Activated naive CD4-positive, alpha-beta T cell treated with anti-CD3 and anti-CD28 coated beads, Interleukin-2, amount 50 U/mL, for 24 hours (primary cell): Measurements from ENCODE around the gene AMPD3.
"Not testable (repeated sequence)": the region's sequence is repeated elsewhere in the genome, so short reads cannot be mapped to it uniquely, and the experiment has no call there.

Experiments
- H3K27ac Mint-ChIP-seq: one replicate; pipeline ENCODE4 v1.8.0; 2021; ENCODE audit warnings: mild to moderate bottlenecking, mixed read lengths
- H3K27me3 Mint-ChIP-seq: one replicate; pipeline ENCODE4 v1.8.0; 2021; ENCODE audit warnings: mixed read lengths
- H3K36me3 Mint-ChIP-seq: one replicate; pipeline ENCODE4 v1.8.0; 2021; ENCODE audit warnings: mixed read lengths
- H3K4me1 Mint-ChIP-seq: one replicate; pipeline ENCODE4 v1.8.0; 2021; ENCODE audit warnings: mixed read lengths
- H3K4me3 Mint-ChIP-seq: one replicate; pipeline ENCODE4 v1.8.0; 2021; ENCODE audit warnings: mild to moderate bottlenecking, mixed read lengths
- H3K9me3 Mint-ChIP-seq: one replicate; pipeline ENCODE4 v1.8.0; 2021; ENCODE audit warnings: mixed read lengths

Gene AMPD3

DNA sequence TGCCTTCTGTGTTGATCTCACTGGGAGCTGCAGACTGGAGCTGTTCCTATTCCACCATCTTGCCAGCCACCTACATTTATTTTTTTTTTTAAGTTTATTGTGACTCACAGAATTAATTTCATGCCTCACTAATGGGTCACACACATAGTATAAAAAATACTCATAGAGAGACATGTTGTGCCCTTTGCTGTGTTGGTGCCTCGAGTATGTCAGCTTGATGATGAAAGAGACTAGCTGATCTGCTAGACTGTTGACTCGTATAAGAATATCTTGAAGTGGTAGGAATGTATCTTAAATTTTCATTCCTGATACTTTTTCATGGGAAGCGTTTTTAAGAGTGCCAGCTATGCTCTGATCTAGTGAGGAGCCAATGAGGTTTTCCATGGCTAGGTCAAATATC lies 28.6 kb upstream of the AMPD3 start:
- Mint-ChIP-seq H3K36me3 (peaks cover 4% of the 10 kb centered on the region), H3K4me1 (no peaks in the 10 kb centered on the region), H3K27ac (no peak overlapping the region), H3K4me3 (no peak overlapping the region), H3K27me3 (no peaks in the 10 kb centered on the region), H3K9me3 (peaks cover 5% of the 10 kb centered on the region)

DNA sequence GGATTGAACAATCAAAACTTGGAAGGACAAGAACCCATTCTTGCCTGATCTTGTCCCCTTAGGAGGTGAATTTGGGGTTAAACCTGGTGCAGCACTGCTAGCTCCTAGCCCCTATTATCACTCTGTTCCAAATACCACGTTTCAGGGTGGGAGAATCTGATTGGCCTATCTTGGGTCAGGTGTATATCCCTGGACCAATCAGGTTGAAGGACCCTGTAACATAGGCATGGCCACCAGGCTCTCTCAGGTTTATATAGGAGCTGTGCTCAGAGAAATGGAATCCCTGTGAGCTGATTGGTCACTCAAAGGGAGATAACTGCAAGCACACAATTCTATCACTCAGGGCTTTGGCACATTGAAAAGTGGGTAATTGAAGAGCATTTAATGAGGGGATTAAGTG lies 26.6 kb upstream of the AMPD3 start:
- peaks cover 2% of the 10 kb centered on the region for H3K36me3 Mint-ChIP-seq

DNA sequence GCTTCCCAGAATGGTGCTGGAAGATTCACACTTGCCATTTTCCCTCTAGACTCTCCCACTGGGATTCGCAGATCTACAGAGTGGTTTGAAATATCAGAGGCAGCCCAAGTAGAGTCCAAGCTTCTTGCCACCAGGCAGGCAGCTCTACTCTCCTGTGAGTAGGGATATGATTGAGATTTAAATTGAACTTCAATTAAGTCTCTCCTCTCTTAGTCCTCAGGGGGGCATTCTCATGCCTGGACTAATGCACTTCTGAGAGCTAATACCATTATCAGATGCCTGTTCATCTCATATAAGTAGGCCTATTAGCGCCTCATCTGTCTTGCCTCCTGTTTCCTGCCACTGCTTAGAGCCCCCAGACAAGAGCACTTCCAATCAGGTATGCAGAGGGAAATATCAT lies 25.5 kb upstream of the AMPD3 start:
- H3K9me3 Mint-ChIP-seq, result peaks cover 11% of the 10 kb centered on the region
- H3K27me3 Mint-ChIP-seq, result no peaks in the 10 kb centered on the region
- H3K36me3 Mint-ChIP-seq, result peaks cover 2% of the 10 kb centered on the region
- no peak overlapping the region for H3K4me3 Mint-ChIP-seq
- no peaks in the 10 kb centered on the region for H3K4me1 Mint-ChIP-seq
- no peak overlapping the region for H3K27ac Mint-ChIP-seq

More for the DNA sequence above, 26.6 kb upstream of the AMPD3 start:
- Mint-ChIP-seq H3K27me3 (no peaks in the 10 kb centered on the region), H3K4me1 (no peaks in the 10 kb centered on the region), H3K27ac (no peak overlapping the region), H3K9me3 (peaks cover 11% of the 10 kb centered on the region), H3K4me3 (no peak overlapping the region)

DNA sequence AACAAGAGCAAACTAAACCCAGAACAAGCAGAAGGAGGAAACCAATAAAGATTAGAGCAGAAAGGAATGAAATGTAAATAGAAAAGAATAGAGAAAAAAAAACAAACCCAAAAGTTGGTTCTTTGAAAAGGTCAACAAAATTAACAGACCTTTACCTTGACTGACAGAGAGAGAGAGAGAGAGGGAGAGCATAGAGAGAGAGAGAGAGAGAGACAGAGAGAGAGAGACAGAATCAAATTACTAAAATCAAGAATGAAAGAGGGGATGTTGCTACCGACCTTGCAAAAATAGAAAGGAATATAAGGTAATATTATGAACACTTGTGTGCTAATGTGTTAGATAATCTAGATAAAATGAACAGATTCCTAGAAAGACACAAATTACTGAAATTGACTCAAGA lies 22.6 kb upstream of the AMPD3 start:
- Mint-ChIP-seq H3K36me3 (peaks cover 2% of the 10 kb centered on the region), H3K9me3 (peaks cover 11% of the 10 kb centered on the region), H3K4me3 (no peak overlapping the region), H3K27ac (no peak overlapping the region), H3K4me1 (peaks cover 4% of the 10 kb centered on the region), H3K27me3 (no peaks in the 10 kb centered on the region)

DNA sequence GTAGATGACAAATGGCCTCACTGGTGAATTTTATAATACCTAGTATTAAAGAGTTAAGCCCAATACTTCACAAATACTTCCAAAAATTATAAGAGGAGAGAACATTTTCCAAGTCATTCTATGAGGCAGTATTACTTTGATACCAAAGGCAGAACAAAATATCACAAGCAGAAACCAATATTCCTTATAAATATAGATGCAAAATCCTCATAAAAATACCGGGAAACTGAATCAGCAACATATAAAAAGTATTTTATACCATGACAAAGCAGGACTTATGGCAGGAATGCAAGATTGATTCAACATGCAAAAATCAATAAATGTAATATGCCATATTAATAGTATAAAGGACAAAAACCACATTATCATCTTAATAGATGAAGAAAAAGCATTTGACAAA lies 22.1 kb upstream of the AMPD3 start:
- Mint-ChIP-seq H3K27ac (no peak overlapping the region), H3K4me3 (no peak overlapping the region)

DNA sequence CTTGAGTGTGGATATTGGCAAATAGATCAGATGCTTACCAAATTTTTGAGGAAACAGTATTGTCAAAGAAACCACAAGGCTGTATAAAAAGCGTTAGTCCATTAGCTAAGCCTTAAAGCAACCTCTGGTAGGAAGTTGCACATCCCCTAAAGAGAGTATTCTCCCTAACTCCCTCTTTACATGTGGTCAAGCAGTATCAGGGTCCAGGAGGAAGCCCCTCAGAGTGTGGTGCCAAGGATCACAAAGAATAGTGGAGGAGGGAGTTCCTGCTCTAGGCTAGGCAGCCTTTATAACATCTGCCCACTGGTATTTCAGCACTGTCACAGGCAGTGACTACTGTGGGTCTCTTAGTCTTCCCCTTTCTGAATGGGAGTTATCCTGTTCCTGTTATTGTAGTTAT lies 18.8 kb upstream of the AMPD3 start:
- H3K27me3 Mint-ChIP-seq, result no peaks in the 10 kb centered on the region
- peaks cover 7% of the 10 kb centered on the region for H3K9me3 Mint-ChIP-seq
- H3K27ac Mint-ChIP-seq, result no peak overlapping the region
- H3K4me3 Mint-ChIP-seq, result no peak overlapping the region
- peaks cover 4% of the 10 kb centered on the region for H3K4me1 Mint-ChIP-seq
- no peaks in the 10 kb centered on the region for H3K36me3 Mint-ChIP-seq

More for the DNA sequence above, 22.1 kb upstream of the AMPD3 start:
- H3K36me3 Mint-ChIP-seq, result peaks cover 2% of the 10 kb centered on the region
- H3K27me3 Mint-ChIP-seq, result no peaks in the 10 kb centered on the region
- peaks cover 11% of the 10 kb centered on the region for H3K9me3 Mint-ChIP-seq
- H3K4me1 Mint-ChIP-seq, result peaks cover 4% of the 10 kb centered on the region

DNA sequence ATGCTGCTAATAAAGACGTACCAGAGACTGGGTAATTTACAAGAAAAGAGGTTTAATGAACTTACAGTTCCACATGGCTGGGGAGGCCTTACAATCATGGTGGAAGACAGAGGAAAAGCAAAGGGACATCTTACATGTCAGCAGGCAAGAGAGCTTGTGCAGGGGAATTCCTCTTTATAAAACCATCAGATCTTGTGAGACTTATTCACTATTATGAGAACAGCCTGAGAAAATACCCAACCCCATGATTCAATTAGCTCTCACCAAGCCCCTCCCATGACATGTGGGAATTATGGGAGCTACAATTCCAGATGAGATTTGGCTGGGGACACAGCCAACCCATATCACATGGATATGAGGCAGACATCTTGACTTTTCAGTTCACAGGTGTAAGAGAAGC lies 18.4 kb upstream of the AMPD3 start:
- H3K4me3 Mint-ChIP-seq, H3K27me3 Mint-ChIP-seq, H3K9me3 Mint-ChIP-seq, H3K36me3 Mint-ChIP-seq, H3K4me1 Mint-ChIP-seq, H3K27ac Mint-ChIP-seq: not testable (repeated sequence)

DNA sequence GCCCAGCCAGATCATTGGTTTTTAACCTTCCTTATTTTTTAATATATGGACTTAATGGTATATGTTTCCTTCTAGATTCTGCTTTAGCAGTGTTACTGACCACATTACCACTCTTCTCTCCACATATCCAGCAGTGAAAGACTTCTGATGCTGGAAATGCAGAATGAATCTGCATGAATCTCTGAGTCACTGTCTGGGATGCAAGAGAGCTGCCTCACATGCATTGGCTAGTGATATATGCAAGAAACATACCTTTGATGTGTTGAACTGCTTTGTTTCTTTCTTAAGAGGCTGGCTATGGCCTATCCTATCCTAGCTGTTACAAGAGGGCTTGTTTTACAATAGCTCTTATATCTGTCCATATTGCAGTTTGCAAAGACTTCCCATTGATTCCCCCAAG lies 16.6 kb upstream of the AMPD3 start:
- Mint-ChIP-seq H3K4me3 (no peak overlapping the region), H3K4me1 (peaks cover 21% of the 10 kb centered on the region), H3K9me3 (no peaks in the 10 kb centered on the region), H3K36me3 (no peaks in the 10 kb centered on the region), H3K27ac (no peak overlapping the region), H3K27me3 (no peaks in the 10 kb centered on the region)

DNA sequence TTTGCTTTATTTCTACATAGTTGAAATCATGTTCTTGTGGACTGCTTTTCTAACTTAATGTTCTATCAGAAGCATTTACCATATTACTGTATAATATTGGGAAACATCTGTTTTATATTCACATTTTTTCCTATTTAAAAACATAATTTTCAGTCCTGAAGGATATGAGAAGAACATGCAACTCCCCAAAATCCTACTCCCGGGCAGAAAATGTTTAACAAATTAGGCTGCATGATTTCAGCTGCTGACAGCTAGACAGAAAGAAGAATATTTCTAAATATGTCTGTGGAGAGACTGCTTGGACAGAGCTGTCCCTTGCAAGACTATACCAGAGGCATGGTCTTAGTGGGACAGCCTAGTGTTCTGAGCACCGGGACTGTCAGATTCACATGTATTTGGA lies 15.7 kb upstream of the AMPD3 start:
- peaks cover 25% of the 10 kb centered on the region for H3K4me1 Mint-ChIP-seq
- no peaks in the 10 kb centered on the region for H3K9me3 Mint-ChIP-seq
- no peaks in the 10 kb centered on the region for H3K36me3 Mint-ChIP-seq
- H3K27me3 Mint-ChIP-seq, result no peaks in the 10 kb centered on the region
- no peak overlapping the region for H3K27ac Mint-ChIP-seq
- H3K4me3 Mint-ChIP-seq, result no peak overlapping the region

DNA sequence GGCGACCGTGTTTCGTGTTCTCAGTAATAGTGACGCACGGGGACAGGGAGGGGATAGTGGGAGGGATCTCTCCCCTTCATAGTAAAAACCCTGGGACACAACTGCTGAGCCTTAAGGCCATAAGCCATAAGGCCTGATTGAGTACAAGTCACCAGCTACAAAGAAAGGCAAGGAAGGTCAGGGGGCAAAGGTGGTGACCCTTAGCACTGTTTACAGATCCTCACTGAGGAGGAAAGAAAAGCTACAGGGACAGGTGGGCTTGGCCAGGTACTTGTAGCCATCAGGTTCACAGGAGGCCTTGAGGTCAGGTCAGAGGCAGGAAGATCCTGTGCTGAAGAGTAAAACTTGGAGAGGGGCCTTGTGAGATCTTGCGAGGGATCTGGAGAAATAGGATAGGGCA lies 15.1 kb upstream of the AMPD3 start:
- Mint-ChIP-seq H3K9me3 (no peaks in the 10 kb centered on the region), H3K27ac (no peak overlapping the region), H3K27me3 (no peaks in the 10 kb centered on the region), H3K4me1 (peaks cover 31% of the 10 kb centered on the region), H3K36me3 (no peaks in the 10 kb centered on the region), H3K4me3 (no peak overlapping the region)

DNA sequence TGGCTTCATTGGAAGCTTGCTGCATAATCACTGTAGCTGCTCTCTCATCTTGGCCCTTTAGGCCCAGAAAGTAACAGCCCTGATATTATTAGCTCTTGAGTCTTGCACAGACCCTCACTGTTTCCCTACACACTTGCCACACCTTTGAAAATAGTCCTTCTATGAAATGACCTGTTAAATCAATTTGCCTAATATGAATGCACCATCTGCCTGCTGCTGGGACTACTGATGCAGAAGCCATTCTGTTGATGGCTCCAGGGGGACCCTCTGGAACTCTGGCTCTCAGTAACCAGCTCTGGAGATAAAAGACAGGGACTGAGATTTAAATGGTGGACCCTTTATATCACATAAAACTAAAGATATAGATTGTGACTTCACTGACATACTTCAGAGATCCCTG lies 14.7 kb upstream of the AMPD3 start:
- Mint-ChIP-seq H3K4me3 (no peak overlapping the region), H3K27ac (no peak overlapping the region), H3K4me1 (peaks cover 36% of the 10 kb centered on the region), H3K9me3 (no peaks in the 10 kb centered on the region), H3K36me3 (no peaks in the 10 kb centered on the region), H3K27me3 (no peaks in the 10 kb centered on the region)

DNA sequence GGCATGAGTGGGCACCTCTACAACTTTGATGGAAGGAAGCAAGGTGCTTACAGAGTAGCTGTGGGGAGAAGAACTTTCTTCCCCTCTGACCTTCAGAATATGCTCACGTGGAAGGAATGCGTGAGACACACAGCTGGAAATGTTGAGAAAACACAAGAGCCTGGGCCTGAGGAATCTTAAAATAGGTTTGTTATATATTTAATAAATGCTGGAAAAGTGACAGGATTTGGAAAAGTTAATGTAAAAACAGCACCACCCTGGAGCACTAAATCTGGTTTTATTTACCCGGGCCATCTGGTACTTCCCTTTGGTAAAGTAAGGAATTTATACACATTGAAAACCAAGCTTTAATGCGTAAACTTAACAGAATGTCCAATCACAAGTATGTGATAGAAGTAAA lies 14.0 kb upstream of the AMPD3 start:
- Mint-ChIP-seq H3K4me3 (no peak overlapping the region), H3K27me3 (no peaks in the 10 kb centered on the region), H3K4me1 (peaks cover 38% of the 10 kb centered on the region), H3K27ac (no peak overlapping the region), H3K9me3 (no peaks in the 10 kb centered on the region), H3K36me3 (no peaks in the 10 kb centered on the region)

DNA sequence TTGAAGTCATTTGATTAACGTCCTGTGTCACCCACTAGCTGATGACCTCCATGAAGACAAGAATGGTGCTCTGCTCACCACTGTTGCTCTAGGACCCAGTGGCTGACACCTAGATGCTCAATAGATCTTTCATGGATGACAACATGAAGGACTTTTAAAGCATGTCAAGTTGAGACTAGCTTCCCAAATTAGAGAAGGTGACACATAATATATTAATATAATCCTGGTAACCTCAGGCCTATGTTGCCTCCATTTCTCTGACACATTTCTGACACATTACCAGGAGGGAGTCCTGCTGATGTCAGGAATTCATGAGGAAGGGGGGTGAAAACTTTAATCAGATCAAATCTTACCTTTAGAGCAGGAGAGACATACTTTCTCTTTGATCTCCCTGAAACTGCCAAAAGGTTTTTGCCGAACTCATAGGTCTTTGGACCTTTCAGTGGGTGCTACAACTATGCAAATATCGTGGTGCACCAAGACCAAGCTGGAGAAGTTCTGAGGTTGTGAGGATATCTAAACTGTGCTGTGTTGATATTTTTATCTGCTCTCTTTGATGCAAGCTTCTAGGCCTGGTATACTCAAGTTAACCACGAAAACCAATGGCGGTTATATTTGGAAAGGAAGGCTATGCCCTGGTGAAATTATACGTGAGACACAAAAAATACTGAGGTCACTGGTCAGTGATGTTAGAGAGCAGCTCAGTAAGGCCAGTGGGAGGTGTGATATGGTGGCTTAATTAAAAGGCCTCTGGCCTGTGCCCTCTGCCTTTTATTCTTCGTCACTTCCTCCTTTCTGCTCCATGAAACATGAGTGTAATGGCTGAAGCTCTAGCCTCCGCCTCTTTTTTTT lies 13.2 kb upstream of the AMPD3 start:
- H3K4me3 Mint-ChIP-seq, result peak overlapping the region; percentile 40
- no peaks in the 10 kb centered on the region for H3K36me3 Mint-ChIP-seq
- H3K27ac Mint-ChIP-seq, result peak overlapping the region; percentile 71
- H3K27me3 Mint-ChIP-seq, result no peaks in the 10 kb centered on the region
- H3K9me3 Mint-ChIP-seq, result no peaks in the 10 kb centered on the region
- H3K4me1 Mint-ChIP-seq, result peaks cover 34% of the 10 kb centered on the region

DNA sequence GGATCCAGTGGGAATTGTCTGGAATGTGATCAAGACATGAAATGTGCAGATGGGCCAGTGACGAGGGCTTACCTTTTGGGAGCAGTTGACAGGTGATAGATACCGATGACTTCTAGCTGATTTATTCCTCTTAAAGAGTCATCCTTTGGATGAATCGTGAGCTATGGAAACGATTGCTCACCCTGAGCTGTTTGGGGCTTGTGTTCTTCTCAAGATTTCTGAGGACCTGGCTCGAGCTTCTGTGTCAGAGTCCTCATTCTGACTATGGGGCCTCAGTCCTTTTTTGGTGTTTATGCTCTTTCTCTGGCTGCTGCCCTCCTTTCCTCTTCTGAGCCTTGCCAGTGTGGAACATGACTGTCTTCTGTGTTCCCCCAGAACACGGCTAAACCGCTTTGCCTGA lies 11.9 kb upstream of the AMPD3 start:
- H3K36me3 Mint-ChIP-seq, result no peaks in the 10 kb centered on the region
- H3K4me1 Mint-ChIP-seq, result peaks cover 34% of the 10 kb centered on the region
- H3K27ac Mint-ChIP-seq, result peak overlapping the region; percentile 42
- no peaks in the 10 kb centered on the region for H3K9me3 Mint-ChIP-seq
- no peaks in the 10 kb centered on the region for H3K27me3 Mint-ChIP-seq
- no peak overlapping the region for H3K4me3 Mint-ChIP-seq

DNA sequence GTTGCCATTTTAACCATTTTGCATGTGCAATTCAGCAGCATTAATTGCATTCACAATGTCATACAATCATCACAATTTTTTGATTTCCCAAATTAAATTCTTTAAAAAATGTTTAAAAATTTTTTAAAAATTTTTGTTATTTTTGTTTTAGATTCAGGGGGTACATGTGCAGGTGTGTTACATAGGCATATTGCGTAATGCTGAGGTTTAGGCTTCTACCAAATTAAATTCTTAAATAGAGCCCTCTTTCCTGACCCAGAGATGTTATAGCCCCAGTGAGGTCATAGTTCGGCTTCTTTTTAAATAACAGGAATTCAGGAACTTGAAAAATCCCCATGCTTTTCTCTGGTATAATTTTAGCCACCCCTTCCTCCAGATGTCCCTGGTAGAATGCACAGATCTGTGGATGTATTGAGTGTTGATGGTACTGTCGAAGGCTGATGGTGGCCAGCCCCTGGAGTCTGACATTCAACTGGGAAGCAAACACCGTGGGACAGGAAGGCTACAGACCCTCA lies 11.3 kb upstream of the AMPD3 start:
- Mint-ChIP-seq H3K27me3 (no peaks in the 10 kb centered on the region), H3K4me3 (no peak overlapping the region), H3K9me3 (no peaks in the 10 kb centered on the region), H3K36me3 (no peaks in the 10 kb centered on the region), H3K27ac (no peak overlapping the region), H3K4me1 (peaks cover 34% of the 10 kb centered on the region)

DNA sequence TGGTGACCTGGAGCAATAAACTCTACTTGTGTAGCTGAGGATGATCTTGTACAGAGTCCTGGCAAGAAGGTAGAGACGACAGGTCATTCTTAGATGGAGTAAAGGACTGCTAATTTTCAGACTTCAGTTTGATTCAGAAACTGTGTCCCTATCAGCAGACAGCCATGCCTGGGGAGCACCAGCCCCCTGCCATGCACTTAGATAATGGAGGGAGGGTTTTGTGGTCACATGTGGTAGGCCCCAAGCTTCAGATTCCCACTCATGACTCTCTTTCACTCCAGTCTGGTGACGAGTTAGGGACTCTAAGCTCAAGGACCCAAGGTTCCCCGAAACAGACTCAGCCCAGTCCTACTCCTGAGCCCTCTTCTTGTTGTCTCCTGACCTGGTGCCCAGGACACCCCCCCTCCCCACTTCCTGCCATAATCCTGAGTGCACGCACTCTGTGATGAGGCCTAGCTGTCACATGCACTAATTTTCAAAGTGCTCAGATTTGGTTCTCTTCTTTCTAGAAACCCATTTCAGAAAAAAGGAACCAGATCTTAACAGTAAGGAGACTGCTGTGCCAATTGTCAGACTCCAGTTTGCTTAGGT lies 10.2 kb upstream of the AMPD3 start:
- no peak overlapping the region for H3K4me3 Mint-ChIP-seq
- no peak overlapping the region for H3K27ac Mint-ChIP-seq
- no peaks in the 10 kb centered on the region for H3K27me3 Mint-ChIP-seq
- peaks cover 42% of the 10 kb centered on the region for H3K4me1 Mint-ChIP-seq
- H3K36me3 Mint-ChIP-seq, result no peaks in the 10 kb centered on the region
- no peaks in the 10 kb centered on the region for H3K9me3 Mint-ChIP-seq
